ENCODE results near the gene LAMC3. TPM values are rescaled to one million over a fixed set of nuclear protein-coding genes. Genes with fewer than 3 reads are reported as not detected.
A peak's percentile ranks its signal among the peaks of the same experiment; 100 is the strongest.

LAMC3 gene
- total RNA-seq, 6 experiments from 2014 or later = 2.7 to 14.3 (median 3.7) TPM

DNA sequence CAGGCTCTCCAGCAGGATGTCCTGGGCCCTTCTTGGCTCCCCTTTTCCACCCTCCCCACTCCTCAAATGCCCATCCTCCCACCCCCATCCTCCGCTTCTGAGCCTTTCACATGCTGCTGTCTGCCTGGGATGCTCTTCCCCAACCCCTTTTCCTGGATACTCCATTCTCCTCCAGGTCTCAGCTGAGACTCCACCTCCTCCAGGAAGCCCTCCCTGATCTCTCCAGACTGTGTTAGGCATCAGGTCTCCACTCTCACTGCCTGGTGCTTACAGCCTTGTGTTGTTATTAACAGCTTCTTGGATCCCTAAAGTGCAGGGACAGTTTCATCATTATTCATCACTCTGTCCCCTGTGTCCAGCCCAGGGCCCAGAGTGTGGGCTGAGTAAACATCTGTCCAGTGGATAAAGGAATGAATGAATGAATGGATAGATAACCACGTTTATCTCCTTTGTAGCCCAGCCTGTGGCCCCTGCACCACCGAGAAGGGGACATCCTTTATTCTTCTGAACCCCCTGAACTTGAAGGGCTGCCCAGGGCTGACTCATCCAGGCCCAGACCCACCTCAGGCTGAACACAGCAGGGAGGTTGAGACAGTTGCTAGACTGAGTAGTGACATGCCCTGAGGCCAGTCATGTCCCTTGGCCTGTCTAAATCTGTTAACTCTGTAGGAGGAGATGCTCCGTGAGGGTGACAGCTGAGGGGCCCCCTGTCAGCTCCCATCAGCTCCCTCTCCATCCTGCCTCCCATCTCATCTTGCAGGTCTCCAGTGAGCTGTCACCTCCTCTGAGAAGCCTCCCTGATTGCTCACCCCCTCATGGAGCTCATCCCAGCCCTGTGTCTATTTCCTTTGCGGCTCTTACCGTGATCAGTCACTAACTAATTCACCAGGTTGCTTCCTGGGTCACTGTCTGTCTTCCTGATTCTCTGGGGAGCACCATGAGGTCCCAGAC is 14.6 kb upstream of the LAMC3 start:
- 44% methylated on average over 4 of the region's 6 CpGs for WGBS (ENCODE audit: insufficient coverage, low coverage, low lambda C conversion rate, missing lambda C conversion rate)
- ATAC-seq (no peak), DNase-seq (no peak)
- H3K27me3 ChIP-seq = no peaks in the 10 kb centered on the region
- no peaks in the 10 kb centered on the region for H3K9me3 ChIP-seq
- H3K36me3 ChIP-seq = no peaks in the 10 kb centered on the region
- intact Hi-C loops (cut with DNase I) = no loop called here
- no peaks in the 10 kb centered on the region for H3K4me1 ChIP-seq
- no peak overlapping the region for H3K27ac ChIP-seq
- TF ChIP-seq CTCF (IDR thresholded peaks at IDR 0.05) (no peak), POLR2A (IDR thresholded peaks at IDR 0.05) (no peak)
- no peak overlapping the region for H3K4me3 ChIP-seq

DNA sequence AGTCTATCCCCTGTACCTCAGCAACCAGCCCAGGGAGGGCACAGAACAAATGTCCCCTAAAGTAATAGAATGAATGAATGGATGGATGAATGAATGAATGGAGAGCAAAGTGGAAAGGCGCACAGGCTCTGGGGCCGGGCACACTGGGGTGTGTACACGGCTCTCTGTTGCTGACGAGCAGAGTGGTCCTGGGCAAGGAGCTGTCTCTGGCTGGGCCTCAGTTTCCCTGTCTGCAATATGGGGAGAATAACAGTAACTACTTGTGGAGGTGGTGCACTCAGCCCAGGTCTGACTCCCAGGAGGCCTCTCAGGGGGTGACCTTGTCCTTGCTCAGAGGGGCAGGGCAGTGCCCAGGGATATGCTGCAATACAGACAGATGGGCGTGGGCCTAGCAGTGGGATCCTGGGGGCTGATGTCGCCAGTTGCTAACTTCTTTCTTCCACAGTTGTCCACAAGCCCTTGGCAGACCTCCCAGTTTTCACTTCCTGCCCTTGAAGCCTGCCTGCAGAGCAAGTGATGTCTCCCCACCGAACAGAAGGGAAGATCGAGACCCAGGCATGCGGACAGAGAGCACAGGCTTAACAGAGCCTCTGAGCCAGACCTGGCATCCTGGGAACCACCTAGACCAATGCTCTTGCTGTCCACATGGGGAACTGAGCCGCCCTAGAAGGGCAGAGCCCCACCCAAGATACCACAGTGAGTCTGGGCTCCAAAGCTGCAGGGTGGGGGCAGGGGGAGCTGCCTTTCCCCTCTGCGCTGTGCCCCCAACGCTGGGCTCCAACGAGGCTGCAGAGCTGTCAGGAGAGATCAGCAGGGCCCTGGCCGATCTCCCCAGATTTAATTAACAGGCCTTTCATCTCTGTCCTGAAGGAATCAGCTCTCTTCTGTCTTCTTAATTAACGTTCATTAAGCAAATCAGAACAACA is 13.6 kb upstream of the LAMC3 start:
- Histone ChIP-seq H3K4me1 (no peaks in the 10 kb centered on the region), H3K27ac (no peak overlapping the region), H3K4me3 (no peak overlapping the region), H3K9me3 (no peaks in the 10 kb centered on the region), H3K36me3 (no peaks in the 10 kb centered on the region), H3K27me3 (no peaks in the 10 kb centered on the region)
- intact Hi-C loops (cut with DNase I) = no loop called here
- 53% methylated on average over 6 of the region's 15 CpGs for WGBS (ENCODE audit: insufficient coverage, low coverage, low lambda C conversion rate, missing lambda C conversion rate)
- TF ChIP-seq POLR2A (IDR thresholded peaks at IDR 0.05) (no peak), CTCF (IDR thresholded peaks at IDR 0.05) (no peak)
- ATAC-seq (peak; percentile 36 to 64 (median 47)), DNase-seq (peak in 1 of 3 donors; percentile 55)

GRCh38 chr9:130996205-130996604 is 12.8 kb upstream of the LAMC3 start:
- no peaks in the 10 kb centered on the region for H3K4me1 ChIP-seq
- TF ChIP-seq POLR2A (IDR thresholded peaks at IDR 0.05) (no peak), CTCF (IDR thresholded peaks at IDR 0.05) (no peak)
- ATAC-seq (no peak), DNase-seq (no peak)
- WGBS (ENCODE audit: insufficient coverage, low coverage, low lambda C conversion rate, missing lambda C conversion rate) = 67% methylated on average over 1 of the region's 8 CpGs
- no peaks in the 10 kb centered on the region for H3K9me3 ChIP-seq
- no peaks in the 10 kb centered on the region for H3K36me3 ChIP-seq
- no peak overlapping the region for H3K4me3 ChIP-seq
- intact Hi-C loops (cut with DNase I) = no loop called here
- no peak overlapping the region for H3K27ac ChIP-seq
- H3K27me3 ChIP-seq = no peaks in the 10 kb centered on the region

DNA sequence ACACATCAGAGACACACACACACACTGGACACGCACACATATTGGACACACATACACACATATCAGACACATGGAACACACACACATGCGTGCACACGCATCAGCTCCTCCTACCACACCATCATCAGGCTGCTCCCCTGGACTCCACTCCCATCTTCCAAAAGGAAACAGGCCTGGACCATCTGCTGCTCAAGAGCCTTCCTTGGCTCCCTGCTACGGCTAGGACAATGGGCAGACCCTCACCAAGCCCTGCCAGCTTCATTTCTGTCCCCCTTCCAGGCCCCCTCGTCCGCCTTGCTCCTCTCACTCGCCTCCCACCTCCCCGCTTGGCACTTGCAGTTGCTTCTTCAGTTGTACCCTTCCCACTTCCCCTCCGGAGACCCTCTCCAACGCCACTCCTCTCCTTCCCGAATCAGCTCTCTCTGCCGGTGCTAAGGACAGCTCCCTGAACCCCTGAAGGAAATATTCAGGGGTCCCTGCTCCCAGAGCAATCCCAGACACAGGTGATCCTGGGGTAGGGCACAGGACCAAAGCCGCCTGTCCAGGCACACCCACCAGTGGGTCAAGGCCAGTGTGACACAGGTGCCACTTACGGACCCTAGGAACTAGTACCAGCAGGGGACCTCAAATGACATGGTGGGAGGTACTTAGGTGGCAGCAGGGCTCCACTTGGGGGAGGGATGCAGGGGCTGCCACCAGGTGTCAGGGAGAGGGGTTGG is 12.1 kb upstream of the LAMC3 start:
- no peaks in the 10 kb centered on the region for H3K9me3 ChIP-seq
- WGBS (ENCODE audit: insufficient coverage, low coverage, low lambda C conversion rate, missing lambda C conversion rate) = 50% methylated on average over 11 of the region's 14 CpGs
- H3K4me1 ChIP-seq = no peaks in the 10 kb centered on the region
- ATAC-seq (no peak), DNase-seq (peak in 1 of 3 donors; percentile 31)
- no peak for TF ChIP-seq POLR2A (IDR thresholded peaks at IDR 0.05)
- TF ChIP-seq CTCF (IDR thresholded peaks at IDR 0.05) = no peak
- intact Hi-C loops (cut with DNase I) = no loop called here
- no peaks in the 10 kb centered on the region for H3K36me3 ChIP-seq
- H3K4me3 ChIP-seq = no peak overlapping the region
- no peak overlapping the region for H3K27ac ChIP-seq
- no peaks in the 10 kb centered on the region for H3K27me3 ChIP-seq

All from right lobe of liver (tissue), 6 donors.